Effector memory CD8-positive, alpha-beta T cell (primary cell): ENCODE measurements around the gene PDE6B.

ENCODE experiments used
- ATAC-seq: fragments of 150-1000 bp; cut with Tn5 transposase; replicated peaks from 2 replicates; pipeline ENCODE4 v1.10.0; 2021; ENCODE audit warnings: mild to moderate bottlenecking, moderate library complexity
- DNase-seq, 3 experiments: peaks; one replicate each; pipeline ENCODE4 v3.0.0; 2021
- H3K27ac Mint-ChIP-seq, 2 donors: one replicate each; pipeline ENCODE4 v1.8.0; 2022; ENCODE audit warnings: mild to moderate bottlenecking in 2 of 2, mixed read lengths in 2 of 2, moderate library complexity in 2 of 2
- H3K27me3 Mint-ChIP-seq, 2 donors: one replicate each; pipeline ENCODE4 v1.8.0; 2022; ENCODE audit warnings: mixed read lengths in 2 of 2
- H3K36me3 Mint-ChIP-seq: one replicate; pipeline ENCODE4 v1.8.0; 2022; ENCODE audit warnings: mild to moderate bottlenecking, moderate library complexity, mixed read lengths; ENCODE audit not compliant: insufficient read depth
- H3K4me1 Mint-ChIP-seq, 2 donors: one replicate each; pipeline ENCODE4 v1.8.0; 2022; ENCODE audit warnings: low read depth in 2 of 2, mixed read lengths in 2 of 2
- H3K4me3 Mint-ChIP-seq, 2 donors: one replicate each; pipeline ENCODE4 v1.8.0; 2022; ENCODE audit warnings: mild to moderate bottlenecking in 2 of 2, mixed read lengths in 2 of 2, moderate library complexity in 2 of 2
- H3K9me3 Mint-ChIP-seq, 2 donors: one replicate each; pipeline ENCODE4 v1.8.0; 2022; ENCODE audit warnings: mixed read lengths in 2 of 2

PDE6B gene

DNA sequence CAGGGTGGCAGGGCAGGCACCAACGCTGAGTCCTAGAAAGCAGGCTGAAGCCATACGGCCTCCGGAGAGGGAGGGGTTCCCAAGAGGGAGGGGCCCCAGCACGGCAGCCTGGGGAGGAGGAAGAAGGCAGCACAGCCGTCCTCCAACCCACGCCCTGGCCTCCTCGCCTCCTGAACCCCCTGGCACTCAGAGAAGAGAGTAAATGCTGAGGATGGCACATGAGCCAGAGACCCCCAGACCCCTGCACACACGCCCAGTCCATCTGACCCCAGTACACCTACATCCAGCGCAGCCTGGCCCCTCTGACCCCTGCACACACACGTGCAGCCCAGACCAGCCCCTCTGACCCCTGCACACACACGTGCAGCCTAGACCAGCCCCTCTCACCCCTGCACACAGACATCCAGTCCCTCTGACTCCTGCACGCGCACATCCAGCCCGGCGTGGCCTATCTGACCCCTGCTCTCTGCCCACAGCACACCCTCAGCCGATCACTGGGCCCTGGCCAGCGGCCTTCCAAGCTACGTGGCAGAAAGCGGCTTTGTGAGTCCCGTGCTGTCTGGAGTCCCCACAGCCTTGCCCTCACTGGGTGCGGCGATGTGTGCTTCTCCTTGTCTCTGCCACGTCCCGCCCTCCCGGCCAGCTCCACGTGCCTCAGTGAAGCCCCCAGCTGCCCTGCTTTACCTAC, 30.2 kb downstream of the PDE6B start:
- H3K4me1 Mint-ChIP-seq, result peaks cover 0 to 10% of the 10 kb centered on the region in 2 donors
- H3K27me3 Mint-ChIP-seq, result peaks cover 0 to 27% of the 10 kb centered on the region in 2 donors
- ATAC-seq (no peak), DNase-seq (no peak)
- no peak overlapping the region for H3K4me3 Mint-ChIP-seq
- H3K36me3 Mint-ChIP-seq, result peaks cover 7% of the 10 kb centered on the region
- no peaks in the 10 kb centered on the region for H3K9me3 Mint-ChIP-seq
- H3K27ac Mint-ChIP-seq, result no peak overlapping the region

DNA sequence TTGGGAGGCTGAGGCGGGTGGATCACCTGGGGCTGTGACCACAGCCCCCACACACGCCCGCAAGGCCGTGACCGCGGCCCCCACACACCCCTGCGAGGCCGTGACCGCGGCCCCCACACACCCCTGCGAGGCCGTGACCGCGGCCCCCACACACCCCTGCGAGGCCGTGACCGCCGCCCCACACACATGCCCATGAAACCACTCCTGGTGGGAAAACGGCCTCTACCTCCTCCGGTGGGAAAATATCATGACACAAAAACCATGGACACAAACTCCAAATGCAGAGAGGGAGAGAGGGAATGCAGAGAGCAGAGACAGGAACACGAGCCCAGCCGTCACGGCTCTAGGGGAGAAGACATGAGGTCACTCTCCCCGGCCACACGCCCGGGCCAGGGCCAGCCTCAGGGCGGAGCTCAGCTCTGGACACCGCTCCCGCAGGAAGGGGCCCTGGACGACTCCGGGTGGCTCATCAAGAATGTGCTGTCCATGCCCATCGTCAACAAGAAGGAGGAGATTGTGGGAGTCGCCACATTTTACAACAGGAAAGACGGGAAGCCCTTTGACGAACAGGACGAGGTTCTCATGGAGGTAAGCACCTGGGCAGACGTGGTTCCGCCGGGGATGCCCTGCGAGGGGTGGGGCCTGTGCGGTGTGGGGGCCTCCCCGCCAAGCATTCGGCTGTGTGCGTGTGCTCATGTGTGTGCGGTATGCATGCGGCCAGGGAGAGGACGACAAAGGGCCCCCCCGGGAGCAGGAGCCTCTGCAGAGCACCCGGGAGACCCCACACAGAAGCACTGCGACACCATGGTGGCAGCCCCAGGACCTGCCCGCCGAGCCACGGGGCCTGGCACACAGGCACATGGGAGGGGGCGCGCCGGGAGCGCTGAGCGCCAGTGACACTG, 31.3 kb downstream of the PDE6B start:
- Mint-ChIP-seq H3K36me3 (peaks cover 8% of the 10 kb centered on the region), H3K9me3 (no peaks in the 10 kb centered on the region), H3K4me3 (no peak overlapping the region), H3K27ac (no peak overlapping the region), H3K27me3 (peaks cover 0 to 21% of the 10 kb centered on the region in 2 donors), H3K4me1 (peaks cover 0 to 10% of the 10 kb centered on the region in 2 donors)
- DNase-seq (no peak), ATAC-seq (no peak)

DNA sequence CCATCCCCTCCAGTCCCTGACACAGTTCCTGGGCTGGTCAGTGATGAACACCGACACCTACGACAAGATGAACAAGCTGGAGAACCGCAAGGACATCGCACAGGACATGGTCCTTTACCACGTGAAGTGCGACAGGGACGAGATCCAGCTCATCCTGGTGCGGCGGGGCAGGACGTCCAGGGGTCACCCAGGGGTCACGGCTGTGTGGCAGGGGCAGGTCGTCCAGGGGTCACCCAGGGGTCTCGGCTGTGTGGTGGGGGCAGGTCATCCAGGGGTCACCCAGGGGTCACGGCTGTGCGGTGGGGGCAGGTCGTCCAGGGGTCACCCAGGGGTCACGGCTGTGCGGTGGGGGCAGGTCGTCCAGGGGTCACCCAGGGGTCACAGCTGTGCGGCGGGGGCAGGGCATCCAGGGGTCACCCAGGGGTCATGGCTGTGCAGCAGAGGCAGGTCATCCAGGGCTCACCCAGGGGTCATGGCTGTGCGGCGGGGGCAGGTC, 32.0 kb downstream of the PDE6B start:
- Mint-ChIP-seq H3K9me3 (no peaks in the 10 kb centered on the region), H3K27ac (no peak overlapping the region), H3K4me3 (no peak overlapping the region), H3K36me3 (peaks cover 8% of the 10 kb centered on the region), H3K27me3 (peaks cover 0 to 15% of the 10 kb centered on the region in 2 donors), H3K4me1 (peaks cover 0 to 10% of the 10 kb centered on the region in 2 donors)
- DNase-seq (no peak), ATAC-seq (no peak)

DNA sequence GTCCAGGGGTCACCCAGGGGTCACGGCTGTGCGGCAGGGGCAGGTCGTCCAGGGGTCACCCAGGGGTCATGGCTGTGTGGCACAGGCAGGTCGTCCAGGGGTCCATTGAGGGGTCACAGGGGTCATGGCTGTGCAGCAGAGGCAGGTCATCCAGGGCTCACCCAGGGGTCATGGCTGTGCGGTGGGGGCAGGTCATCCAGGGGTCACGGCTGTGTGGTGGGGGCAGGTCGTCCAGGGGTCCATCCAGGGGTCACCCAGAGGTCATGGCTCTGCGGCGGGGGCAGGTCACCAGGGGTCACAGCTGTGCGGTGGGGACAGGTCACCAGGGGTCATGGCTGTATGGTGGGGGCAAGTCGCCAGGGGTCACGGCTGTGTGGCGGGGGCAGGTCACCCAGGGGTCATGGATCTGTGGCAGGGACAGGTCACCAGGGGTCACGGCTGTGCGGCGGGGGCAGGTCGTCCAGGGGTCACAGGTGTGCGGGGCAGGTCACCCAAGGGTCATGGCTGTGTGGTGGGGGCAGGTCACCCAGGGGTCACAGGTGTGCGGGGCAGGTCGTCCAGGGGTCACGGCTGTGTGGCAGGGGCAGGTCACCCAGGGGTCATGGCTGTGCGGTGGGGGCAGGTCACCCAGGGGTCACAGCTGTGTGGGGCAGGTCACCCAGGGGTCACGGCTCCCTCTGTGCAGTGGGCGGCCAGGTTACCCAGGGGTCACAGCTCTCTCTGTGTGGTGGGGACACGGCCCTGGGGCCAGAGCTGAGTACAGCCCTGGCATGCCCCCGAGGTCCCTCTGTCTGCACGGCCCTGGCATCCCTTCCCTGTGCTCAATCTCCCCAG, 32.7 kb downstream of the PDE6B start:
- H3K4me1 Mint-ChIP-seq, result peaks cover 0 to 14% of the 10 kb centered on the region in 2 donors
- peaks cover 13% of the 10 kb centered on the region for H3K36me3 Mint-ChIP-seq
- no peak overlapping the region for H3K4me3 Mint-ChIP-seq
- peaks cover 0 to 9% of the 10 kb centered on the region in 2 donors for H3K27me3 Mint-ChIP-seq
- H3K27ac Mint-ChIP-seq, result no peak overlapping the region
- DNase-seq (no peak), ATAC-seq (no peak)
- H3K9me3 Mint-ChIP-seq, result no peaks in the 10 kb centered on the region

DNA sequence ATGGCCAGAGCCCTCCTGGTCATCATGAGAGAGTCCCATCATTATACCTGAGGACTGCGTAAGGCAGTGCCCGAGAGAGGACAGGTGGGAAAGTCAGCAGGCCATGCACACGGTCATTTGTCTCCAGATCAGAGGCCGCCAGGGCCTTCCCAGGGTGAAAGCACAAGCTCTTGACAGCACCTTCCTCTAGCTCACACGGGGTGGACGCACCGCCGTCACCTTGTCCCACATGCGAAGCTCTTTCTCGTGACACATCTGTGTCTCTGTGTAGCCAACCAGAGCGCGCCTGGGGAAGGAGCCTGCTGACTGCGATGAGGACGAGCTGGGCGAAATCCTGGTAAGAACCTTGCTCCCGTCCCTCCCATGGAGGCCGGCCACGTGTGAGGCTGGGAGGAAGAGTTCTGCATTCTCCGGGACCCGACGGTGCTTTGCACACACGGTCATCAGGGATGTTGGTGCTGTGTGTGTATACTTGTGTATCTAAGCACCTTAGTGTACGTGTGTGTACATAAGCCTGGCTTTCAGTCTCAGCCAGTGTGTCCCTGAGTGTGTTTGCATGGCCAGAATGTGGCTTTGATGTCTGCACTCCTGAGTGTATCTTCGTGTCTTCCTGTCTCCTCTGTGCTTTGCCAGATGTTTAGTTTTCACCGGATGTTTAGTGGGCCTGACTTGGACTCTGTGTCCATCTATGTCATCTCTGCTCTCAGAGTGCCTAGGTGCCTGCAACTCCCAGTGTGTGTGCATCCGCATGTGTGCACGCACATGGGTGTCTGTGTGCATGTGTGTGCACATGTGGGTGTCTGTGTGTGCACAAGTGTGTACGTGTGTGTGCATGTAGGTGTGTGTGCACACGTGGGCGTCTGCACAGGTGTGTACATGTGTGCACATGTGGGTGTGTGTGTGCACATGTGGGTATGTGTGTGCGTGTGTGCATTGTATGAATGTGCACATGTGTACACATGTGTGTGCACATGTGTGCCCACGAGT, 33.6 kb downstream of the PDE6B start:
- no peak overlapping the region for H3K27ac Mint-ChIP-seq
- H3K27me3 Mint-ChIP-seq, result peaks cover 0 to 7% of the 10 kb centered on the region in 2 donors
- DNase-seq (no peak), ATAC-seq (no peak)
- H3K4me3 Mint-ChIP-seq, result no peak overlapping the region
- H3K4me1 Mint-ChIP-seq, result peaks cover 0 to 15% of the 10 kb centered on the region in 2 donors
- peaks cover 17% of the 10 kb centered on the region for H3K36me3 Mint-ChIP-seq
- H3K9me3 Mint-ChIP-seq, result no peaks in the 10 kb centered on the region

DNA sequence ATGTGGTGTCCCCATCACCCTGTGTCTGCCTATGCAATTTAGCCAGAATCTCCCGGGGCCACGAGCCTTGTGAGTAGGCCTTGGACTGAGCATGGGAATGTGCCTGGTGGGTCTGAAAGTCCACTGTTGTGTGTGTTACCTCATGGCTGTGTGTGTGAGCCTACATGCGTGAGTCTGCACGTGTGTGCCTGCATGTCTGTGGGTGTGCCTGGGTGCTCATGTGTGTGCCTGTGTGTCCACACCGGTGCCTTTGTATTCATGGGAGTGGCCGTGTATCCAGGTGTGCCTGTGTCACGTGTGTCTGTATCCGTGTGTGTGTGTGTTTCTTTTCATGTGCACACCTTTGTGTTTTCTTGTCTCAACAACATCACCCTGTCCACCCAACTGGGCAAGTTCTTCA, 34.5 kb downstream of the PDE6B start:
- ATAC-seq (no peak), DNase-seq (no peak)
- Mint-ChIP-seq H3K27me3 (peaks cover 0 to 7% of the 10 kb centered on the region in 2 donors), H3K4me1 (peaks cover 0 to 17% of the 10 kb centered on the region in 2 donors), H3K9me3 (no peaks in the 10 kb centered on the region), H3K4me3 (no peak overlapping the region), H3K36me3 (peaks cover 22% of the 10 kb centered on the region), H3K27ac (peak overlapping the region in 1 of 2 donors; percentile 66)

DNA sequence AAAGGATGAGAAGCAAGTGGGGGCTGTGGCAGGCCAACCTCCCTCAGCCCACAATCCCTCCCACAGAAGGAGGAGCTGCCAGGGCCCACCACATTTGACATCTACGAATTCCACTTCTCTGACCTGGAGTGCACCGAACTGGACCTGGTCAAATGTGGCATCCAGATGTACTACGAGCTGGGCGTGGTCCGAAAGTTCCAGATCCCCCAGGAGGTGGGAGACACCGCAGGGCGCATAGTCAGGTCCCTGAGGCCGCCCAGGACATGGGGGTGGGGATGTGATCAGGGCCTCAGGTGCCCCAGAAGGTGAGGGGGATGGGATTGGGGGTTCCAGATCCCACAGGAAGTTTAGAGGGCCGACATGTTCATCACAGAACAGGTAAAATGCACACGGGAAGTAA, 35.0 kb downstream of the PDE6B start:
- H3K27me3 Mint-ChIP-seq, result peaks cover 0 to 7% of the 10 kb centered on the region in 2 donors
- DNase-seq, result no peak
- H3K4me3 Mint-ChIP-seq, result no peak overlapping the region
- no peaks in the 10 kb centered on the region for H3K9me3 Mint-ChIP-seq
- peak overlapping the region in 1 of 2 donors; percentile 66 for H3K27ac Mint-ChIP-seq
- peaks cover 22% of the 10 kb centered on the region for H3K36me3 Mint-ChIP-seq
- no peak for ATAC-seq
- peaks cover 0 to 19% of the 10 kb centered on the region in 2 donors for H3K4me1 Mint-ChIP-seq

DNA sequence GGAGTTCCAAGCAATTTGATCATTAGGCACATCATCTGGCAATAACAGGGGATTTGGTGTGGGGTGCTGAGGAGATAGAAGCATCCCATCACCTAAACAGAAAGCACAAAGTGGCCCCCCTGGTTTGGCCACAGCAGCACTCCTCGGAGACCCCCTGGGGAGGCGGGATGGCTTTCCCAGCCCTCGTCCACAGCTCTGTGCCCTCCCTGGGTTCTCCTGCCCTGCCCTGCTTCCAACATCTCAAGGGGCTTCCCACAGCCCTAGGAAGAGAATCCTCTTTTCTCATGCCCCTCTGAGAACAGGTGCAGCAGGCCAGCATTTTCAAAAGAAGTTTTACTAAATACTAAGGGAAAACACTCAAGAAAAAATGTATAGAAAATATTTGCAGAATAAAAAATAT, 35.9 kb downstream of the PDE6B start:
- Mint-ChIP-seq H3K4me3 (no peak overlapping the region), H3K27me3 (no peaks in the 10 kb centered on the region), H3K36me3 (peaks cover 22% of the 10 kb centered on the region), H3K27ac (no peak overlapping the region), H3K9me3 (no peaks in the 10 kb centered on the region), H3K4me1 (peaks cover 0 to 21% of the 10 kb centered on the region in 2 donors)
- DNase-seq (no peak), ATAC-seq (no peak)

DNA sequence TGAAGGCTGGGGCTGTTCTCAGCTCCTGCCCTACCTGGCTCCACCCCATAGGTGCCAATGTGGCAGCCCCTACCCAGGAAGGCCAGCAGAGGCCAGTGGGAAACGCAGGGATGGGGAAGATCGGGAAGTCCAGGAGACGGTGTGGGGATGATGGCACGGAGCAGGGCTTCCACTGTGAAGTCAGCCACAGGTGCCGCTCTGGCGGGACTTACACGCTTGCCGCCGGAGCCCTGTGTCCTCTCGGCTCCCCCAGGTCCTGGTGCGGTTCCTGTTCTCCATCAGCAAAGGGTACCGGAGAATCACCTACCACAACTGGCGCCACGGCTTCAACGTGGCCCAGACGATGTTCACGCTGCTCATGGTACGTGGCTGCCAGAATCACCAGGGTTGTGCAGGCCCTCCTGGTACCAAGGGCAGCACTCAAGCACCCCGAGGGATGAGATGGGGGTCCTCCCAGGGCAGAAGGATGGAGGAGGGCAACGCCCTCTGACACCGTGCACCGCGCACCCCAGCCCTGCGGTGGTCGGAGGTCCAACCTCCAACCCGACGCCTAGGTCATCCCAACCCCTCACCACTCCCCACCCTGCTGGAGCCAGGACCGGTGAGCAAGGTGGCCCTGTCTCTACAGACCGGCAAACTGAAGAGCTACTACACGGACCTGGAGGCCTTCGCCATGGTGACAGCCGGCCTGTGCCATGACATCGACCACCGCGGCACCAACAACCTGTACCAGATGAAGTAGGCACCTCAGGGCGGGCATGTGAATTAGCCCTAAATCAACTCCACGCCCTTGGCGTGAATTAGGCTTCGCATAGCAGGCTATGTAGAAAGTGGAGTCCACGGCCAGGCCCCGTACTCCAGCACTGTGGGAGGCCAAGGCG, 36.7 kb downstream of the PDE6B start:
- no peak for DNase-seq

DNA sequence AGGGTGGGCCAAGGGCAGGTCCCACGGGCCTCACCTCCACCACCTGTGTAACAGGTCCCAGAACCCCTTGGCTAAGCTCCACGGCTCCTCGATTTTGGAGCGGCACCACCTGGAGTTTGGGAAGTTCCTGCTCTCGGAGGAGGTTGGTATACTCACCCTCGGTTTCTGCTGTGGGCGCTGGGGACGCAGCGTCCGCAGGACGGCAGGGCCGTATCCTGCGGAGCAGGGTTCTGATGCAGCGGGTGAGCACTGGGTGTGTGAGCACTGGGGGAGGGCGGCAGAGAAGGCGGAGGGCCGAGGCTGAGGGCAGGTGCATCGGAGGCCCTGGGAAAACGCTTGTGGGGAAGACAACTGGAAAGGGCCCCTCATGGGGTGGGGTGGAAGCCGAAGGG, 37.7 kb downstream of the PDE6B start:
- H3K27ac Mint-ChIP-seq, result peak overlapping the region in 1 of 2 donors; percentile 93
- DNase-seq, result no peak
- H3K9me3 Mint-ChIP-seq, result no peaks in the 10 kb centered on the region
- peaks cover 22% of the 10 kb centered on the region for H3K36me3 Mint-ChIP-seq
- H3K4me1 Mint-ChIP-seq, result peaks cover 0 to 19% of the 10 kb centered on the region in 2 donors
- ATAC-seq, result no peak
- H3K4me3 Mint-ChIP-seq, result peak overlapping the region; percentile 82 to 83
- no peaks in the 10 kb centered on the region for H3K27me3 Mint-ChIP-seq

More for the DNA sequence above, 36.7 kb downstream of the PDE6B start:
- Mint-ChIP-seq H3K4me1 (peaks cover 0 to 19% of the 10 kb centered on the region in 2 donors), H3K9me3 (no peaks in the 10 kb centered on the region), H3K27me3 (no peaks in the 10 kb centered on the region), H3K36me3 (peaks cover 22% of the 10 kb centered on the region), H3K4me3 (peak overlapping the region; percentile 82 to 83), H3K27ac (peak overlapping the region in 1 of 2 donors; percentile 93)
- no peak for ATAC-seq
